GOT3 (cell line): ENCODE results near the gene CD58.
"Not testable (repeated sequence)": the region's sequence is repeated elsewhere in the genome, so short reads cannot be mapped to it uniquely, and the experiment has no call there.

Source experiments
- DNase-seq: peaks from one replicate; lab custom pipeline; 2025; ENCODE audit warnings: mixed read lengths; lab: John Stamatoyannopoulos, UW

The CD58 gene, protein sequence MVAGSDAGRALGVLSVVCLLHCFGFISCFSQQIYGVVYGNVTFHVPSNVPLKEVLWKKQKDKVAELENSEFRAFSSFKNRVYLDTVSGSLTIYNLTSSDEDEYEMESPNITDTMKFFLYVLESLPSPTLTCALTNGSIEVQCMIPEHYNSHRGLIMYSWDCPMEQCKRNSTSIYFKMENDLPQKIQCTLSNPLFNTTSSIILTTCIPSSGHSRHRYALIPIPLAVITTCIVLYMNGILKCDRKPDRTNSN

GRCh38 chr1:116570358-116571214, at the start of gene CD58:
Gene CD58, minus strand, starts transcription at chr1:116571026. Its CDS starts 54 bp downstream, at chr1:116570972.
- peak; percentile 15 for DNase-seq

DNA sequence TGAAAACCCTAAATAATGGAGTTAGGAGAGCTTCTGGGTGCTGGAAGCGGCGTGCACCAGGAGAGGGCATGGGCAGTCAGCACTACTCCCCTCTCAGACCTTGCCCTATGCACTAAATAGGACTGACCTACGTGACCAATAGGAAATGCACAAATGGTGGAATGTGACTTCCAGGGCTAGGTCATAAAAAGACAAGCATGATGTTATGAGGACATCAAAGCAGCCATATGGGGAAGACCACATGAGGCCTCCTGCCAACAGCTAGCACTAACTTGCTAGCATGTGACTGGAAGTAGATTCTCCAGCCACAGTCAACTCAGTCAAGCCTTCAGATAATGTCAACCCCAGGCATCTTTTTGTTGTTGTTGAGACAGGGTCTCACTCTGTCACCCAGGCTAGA, 49.6 kb upstream of the CD58 start:
- not testable (repeated sequence) for DNase-seq

DNA sequence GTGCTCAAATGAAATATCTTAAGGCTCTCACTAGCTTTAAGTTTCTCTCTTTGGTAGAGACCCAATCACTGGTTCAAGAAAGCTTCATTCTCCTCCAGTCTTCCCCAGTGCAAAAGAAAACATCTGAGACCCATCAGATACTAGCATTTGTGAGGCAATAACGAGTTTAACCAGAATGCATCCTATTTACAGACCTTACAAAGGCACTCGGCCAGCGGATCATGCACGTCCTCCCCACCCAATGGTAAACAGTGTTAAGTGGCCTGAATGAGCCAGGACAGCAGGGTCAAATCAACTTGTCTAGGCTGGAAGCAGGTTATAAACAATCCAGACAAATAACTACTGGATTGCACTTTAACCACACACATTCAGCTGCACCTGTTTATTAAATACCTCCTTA, 48.3 kb upstream of the CD58 start:
- DNase-seq, result not testable (repeated sequence)

GRCh38 chr1:116617808-116618207, 47.0 kb upstream of the CD58 start:
- DNase-seq, result not testable (repeated sequence)

GRCh38 chr1:116613825-116614224, 43.0 kb upstream of the CD58 start:
- DNase-seq, result not testable (repeated sequence)

- not testable (repeated sequence) for DNase-seq
These were observed 39.1 kb upstream of the CD58 start for GRCh38 chr1:116609801-116610371.

DNA sequence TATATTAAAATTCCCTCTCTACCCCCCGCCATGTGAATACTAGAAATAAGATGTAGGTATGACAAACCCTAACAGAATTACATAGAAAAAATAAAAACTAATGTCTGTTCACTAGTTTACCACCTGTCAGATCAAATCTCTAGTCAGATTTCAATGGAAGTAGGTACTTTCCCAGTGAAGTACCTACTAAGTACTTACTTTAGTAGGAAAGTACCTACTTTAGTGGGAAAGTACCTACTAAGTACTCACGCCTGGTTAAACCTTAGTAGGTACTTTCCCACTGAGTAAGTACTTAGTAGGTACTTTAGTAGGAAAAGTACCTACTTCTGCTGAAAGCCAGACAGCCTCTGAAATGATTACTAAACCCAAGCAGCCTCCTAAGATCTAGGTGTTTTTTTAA, 38.0 kb upstream of the CD58 start:
- not testable (repeated sequence) for DNase-seq

GRCh38 chr1:116608151-116608550, 37.3 kb upstream of the CD58 start:
- DNase-seq, result not testable (repeated sequence)

GRCh38 chr1:116607463-116607862, 36.6 kb upstream of the CD58 start:
- not testable (repeated sequence) for DNase-seq

- DNase-seq, result not testable (repeated sequence)
These were observed 35.2 kb upstream of the CD58 start for GRCh38 chr1:116606067-116606466.

DNA sequence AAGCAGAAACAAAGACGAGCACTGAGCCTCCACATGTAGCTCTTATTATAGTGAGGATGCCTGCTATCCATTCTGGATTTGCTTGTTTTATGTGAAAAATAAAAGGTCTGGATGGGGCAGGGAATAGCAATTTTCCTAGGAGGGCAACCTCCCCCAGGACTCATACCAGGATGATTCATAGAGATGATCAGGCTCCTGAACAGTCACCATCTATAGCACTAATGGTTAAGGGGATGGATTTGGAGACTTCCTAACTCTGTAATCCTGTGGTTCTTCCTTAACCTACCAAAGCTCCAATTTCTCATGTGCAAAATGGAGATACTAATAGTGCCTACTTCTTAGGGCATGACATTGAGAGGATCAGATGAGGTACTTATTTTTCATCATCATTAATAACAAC, 34.5 kb upstream of the CD58 start:
- no peak for DNase-seq

GRCh38 chr1:116604408-116604807, 33.6 kb upstream of the CD58 start:
- not testable (repeated sequence) for DNase-seq

- not testable (repeated sequence) for DNase-seq
These were observed 32.8 kb upstream of the CD58 start for GRCh38 chr1:116603646-116604045.

- not testable (repeated sequence) for DNase-seq
These were observed 28.5 kb upstream of the CD58 start for GRCh38 chr1:116599369-116599768.

DNA sequence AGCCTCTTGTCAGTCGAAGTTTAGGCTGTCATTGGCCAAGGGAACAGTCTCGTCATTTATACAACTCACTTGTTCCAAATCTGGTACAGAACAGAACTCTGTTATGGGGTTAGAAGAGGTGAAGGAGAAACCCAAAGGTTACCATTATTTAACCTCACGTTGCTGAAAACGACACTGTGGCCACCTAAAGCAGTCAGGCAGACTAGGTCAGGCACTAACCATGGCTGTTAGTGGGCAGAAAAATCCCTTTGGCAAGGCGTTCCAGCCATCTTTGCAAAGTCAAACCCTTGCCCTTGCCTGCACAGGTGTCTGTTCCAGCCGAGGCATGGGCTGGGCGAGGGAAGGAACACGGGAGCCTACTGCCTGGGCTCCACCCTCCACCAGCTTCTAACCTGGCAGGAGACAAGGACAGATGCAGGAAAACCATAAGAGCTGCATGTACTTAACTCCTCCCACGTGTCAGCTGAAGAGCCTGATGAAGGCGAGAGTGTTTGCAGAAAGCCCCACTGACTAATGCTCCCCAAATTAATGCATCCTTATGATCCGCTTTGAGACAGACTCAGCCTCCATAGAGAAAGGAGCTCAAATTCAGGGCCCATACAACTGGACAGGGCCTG, 27.7 kb upstream of the CD58 start:
- not testable (repeated sequence) for DNase-seq

GRCh38 chr1:116597388-116597787, 26.6 kb upstream of the CD58 start:
- DNase-seq, result not testable (repeated sequence)

GRCh38 chr1:116596742-116597307, 26.0 kb upstream of the CD58 start:
- not testable (repeated sequence) for DNase-seq

DNA sequence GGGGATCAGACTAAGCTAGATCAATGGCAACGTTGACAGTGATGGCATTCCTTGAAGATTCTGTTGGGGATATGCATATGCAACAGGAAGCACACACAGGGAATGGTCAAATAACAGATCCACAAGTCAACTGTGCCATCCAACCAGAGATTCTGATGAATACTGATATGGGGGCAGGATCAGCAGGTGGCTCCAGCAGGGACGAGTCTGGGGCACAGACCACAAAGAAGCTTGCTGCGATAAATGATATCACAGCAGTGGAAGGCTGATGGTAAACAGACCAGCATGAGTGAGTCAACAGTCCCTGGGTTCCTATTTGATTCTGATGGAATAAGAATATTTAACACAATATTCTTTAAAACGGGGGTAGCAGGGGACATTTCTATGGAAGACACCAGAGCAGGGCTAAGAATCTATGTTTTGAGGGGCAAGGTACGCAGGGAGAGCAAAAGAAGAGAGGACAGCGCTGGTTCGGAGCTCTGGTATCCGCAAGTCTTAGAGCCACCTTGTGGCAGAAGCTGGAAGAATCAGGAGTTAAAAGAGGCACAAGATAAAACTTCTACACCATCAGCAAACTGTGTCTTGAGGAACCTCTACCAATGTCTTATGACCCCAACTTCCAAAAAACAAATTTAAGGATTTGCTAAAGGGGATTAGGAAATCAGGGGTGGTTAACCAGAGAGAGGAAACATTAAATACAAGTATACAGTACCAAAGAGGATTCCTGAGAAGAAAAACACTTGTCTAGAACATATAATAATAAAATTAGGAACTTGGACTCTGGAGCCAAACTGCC, 25.3 kb upstream of the CD58 start:
- not testable (repeated sequence) for DNase-seq

- not testable (repeated sequence) for DNase-seq
These were observed 24.4 kb upstream of the CD58 start for GRCh38 chr1:116595065-116595840.

- DNase-seq, result not testable (repeated sequence)
These were observed 23.2 kb upstream of the CD58 start for GRCh38 chr1:116593977-116594376.
